ENCODE data around the gene MCHR1.

The MCHR1 gene, protein sequence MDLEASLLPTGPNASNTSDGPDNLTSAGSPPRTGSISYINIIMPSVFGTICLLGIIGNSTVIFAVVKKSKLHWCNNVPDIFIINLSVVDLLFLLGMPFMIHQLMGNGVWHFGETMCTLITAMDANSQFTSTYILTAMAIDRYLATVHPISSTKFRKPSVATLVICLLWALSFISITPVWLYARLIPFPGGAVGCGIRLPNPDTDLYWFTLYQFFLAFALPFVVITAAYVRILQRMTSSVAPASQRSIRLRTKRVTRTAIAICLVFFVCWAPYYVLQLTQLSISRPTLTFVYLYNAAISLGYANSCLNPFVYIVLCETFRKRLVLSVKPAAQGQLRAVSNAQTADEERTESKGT

DNA sequence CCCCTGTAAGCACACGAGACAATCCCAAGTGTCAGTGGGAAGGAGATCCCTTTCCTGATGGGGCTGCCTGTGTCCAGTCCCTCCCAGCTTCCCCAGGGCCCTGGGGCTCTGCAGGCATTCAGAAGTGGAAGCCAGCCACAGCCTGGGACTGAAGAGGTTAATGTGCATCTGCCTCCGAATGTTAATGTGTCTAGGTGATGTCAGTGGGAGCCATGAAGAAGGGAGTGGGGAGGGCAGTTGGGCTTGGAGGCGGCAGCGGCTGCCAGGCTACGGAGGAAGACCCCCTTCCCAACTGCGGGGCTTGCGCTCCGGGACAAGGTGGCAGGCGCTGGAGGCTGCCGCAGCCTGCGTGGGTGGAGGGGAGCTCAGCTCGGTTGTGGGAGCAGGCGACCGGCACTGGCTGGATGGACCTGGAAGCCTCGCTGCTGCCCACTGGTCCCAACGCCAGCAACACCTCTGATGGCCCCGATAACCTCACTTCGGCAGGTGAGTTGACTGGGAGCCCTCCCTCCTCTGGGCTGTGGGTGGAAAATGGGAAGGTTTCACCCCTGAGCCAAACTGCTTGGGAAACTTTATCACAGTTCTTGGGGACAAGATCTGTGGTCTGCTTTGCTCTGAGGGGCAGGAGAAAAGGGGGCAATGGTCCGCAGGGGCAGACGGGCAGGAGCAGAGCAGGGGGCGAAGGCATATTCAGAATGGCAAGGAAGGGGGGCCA is at the start of gene MCHR1:
MCHR1 (plus strand) TSS at position 236 of the 715 bp plus-strand sequence; CDS start at position 405, 169 bp downstream.
- no peak for DNase-seq (ENCODE audit: low spot score)
- Histone ChIP-seq H3K27ac (no peak within 1 kb of the TSS), H3K4me3 (peak within 1 kb of the TSS; percentile 57)
- TF ChIP-seq, protein P1, sequence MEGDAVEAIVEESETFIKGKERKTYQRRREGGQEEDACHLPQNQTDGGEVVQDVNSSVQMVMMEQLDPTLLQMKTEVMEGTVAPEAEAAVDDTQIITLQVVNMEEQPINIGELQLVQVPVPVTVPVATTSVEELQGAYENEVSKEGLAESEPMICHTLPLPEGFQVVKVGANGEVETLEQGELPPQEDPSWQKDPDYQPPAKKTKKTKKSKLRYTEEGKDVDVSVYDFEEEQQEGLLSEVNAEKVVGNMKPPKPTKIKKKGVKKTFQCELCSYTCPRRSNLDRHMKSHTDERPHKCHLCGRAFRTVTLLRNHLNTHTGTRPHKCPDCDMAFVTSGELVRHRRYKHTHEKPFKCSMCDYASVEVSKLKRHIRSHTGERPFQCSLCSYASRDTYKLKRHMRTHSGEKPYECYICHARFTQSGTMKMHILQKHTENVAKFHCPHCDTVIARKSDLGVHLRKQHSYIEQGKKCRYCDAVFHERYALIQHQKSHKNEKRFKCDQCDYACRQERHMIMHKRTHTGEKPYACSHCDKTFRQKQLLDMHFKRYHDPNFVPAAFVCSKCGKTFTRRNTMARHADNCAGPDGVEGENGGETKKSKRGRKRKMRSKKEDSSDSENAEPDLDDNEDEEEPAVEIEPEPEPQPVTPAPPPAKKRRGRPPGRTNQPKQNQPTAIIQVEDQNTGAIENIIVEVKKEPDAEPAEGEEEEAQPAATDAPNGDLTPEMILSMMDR (IDR thresholded peaks at IDR 0.05): no peak

DNA sequence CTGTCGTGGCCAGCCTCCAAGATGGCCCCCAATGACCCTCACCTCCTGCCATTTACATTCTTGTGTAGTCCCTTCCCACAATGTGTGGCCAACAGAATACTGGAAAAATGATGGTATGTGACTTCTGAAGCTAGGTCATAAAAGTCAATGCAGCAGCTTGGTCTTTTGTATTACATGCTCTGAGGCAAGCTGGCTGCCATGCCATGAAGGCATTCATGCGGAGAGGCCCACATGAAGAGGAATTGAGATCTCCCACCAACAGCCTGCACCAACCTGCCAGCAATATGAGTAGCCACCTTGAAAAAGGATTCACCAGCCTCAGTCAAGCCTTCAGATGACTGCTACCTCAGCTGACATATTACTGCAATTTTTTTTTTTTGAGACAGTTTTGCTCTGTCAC is 47.4 kb upstream of the MCHR1 start:
- TF ChIP-seq, protein P1 (IDR thresholded peaks at IDR 0.05): no peak
- H3K27ac ChIP-seq: no peak overlapping the region
- no peak overlapping the region for H3K4me3 ChIP-seq
- DNase-seq (ENCODE audit: low spot score): no peak

DNA sequence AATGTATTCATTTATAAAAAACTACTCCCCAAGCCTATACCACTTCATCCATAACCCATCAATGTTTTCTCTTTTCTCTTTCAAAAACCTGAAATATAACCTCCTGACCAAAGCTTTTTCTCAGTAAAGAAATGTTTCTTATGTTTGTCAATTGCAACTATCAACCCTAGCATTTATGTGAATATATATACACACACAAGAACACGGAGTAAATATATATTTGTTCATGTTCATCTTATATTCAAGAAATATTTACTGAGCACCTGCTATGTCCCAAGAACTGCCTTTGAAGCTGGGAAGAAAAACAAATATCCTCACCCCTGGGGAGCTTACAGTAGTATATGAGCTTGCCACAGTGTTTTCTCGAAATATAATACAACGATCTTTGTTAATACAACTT is 46.2 kb upstream of the MCHR1 start:
- TF ChIP-seq, protein P1 (IDR thresholded peaks at IDR 0.05): no peak
- no peak for DNase-seq (ENCODE audit: low spot score)
- H3K4me3 ChIP-seq: no peak overlapping the region
- H3K27ac ChIP-seq: no peak overlapping the region

DNA sequence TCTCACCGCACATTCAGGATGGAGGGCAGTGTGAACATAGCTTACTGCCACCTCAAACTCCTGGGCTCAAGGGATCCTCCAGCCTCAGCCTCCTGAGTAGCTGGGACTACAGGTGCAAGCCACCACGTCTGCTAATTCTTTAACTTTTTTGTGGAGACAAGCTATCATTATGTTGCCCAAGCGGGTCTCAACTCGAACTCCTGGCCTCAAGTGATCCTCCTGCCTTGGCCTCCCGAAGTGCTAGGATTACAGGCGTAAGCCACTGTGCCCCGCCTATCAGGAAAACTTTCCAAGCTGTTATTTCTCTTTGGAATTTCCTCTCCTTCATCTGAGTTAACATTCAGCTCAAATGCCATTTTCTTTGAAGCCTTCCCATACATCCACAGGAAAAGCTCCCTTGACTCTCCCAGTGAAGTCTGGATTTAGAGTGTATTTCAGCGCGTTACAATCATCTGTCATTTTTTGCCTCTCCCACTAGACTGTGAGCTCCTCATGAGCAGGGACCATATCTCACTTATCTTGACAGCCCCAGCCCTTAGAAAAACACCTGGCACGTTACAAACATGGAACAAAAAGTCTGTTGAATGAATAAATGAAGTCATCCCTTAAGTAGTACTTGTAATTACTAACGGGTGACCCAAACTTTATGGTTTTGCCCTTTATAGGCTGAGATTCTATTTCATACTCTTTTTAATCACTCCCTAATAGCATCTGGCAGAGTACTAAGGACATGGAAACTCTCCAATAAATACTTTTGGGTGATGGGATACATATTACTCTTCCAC is 45.0 kb upstream of the MCHR1 start:
- peak overlapping the region; percentile 19 to 98 for H3K27ac ChIP-seq
- TF ChIP-seq, protein P1 (IDR thresholded peaks at IDR 0.05): no peak
- peak overlapping the region; percentile 98 for H3K4me3 ChIP-seq
- no peak for DNase-seq (ENCODE audit: low spot score)

DNA sequence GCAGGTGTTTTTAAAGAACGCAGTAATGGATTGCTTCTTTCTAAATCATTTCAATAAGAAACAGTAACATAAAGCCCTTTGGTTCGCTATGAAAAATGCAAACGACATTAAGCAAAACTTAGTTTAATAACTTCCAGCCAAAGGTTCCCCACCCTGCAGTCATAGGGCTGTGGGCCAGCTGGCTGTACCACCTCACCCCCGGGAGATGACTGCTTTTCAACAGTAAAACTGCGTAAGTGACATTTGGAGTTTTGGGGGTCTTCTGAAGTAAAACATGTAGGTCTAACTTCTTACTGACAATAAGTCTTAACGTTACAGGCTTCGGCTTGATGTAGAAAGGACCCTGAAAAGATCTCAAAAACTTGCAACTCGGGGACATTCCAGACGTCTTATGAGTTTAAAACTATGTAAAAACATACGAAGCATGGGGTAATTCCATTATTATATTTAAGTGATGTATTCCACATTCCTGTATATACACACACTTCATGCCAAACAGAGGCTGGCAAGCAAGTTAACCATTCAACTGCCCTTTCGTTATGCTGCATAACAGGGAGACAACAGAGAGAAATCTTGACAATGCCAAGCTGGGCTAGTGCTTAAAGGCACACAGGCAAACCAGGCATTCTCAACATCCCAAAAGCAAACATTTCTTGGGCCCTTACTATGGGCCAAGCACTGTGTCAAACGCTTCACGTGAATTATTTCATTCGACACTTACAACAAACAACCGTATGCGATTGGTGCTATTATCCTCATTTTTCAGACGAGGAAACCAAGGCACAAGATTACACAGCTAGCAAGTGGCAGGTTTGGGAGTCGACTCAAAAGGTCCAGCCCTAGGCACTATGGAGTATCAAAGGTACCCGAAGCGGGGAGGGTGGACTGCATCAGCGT is 44.0 kb upstream of the MCHR1 start:
- TF ChIP-seq, protein P1 (IDR thresholded peaks at IDR 0.05): no peak
- peak overlapping the region; percentile 83 to 98 for H3K27ac ChIP-seq
- DNase-seq (ENCODE audit: low spot score): no peak
- peak overlapping the region; percentile 98 for H3K4me3 ChIP-seq

DNA sequence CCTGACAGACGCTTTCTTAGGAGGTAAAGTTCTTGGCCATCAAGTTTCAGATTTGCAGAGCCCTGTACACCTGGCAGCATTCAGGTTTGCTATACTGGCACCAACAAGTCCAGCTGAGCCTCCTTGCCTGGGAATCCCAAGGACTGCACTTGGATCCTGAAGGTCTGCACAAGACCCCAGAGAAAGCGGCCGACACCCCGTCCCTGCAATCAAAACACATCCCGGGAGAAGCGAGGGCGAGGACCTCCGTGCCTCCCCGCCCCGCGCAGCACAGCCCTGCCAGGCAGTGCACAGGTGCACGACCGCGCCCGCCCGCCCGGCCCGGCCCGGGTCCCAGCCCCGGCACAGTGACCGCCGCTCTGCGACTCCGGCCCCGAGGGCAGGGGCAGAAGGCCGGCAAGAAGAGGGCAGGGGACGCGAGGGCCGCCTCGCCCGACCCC is 43.3 kb upstream of the MCHR1 start:
- DNase-seq (ENCODE audit: low spot score): peak; percentile 80
- TF ChIP-seq, protein P1 (IDR thresholded peaks at IDR 0.05): no peak
- Histone ChIP-seq H3K4me3 (peak overlapping the region; percentile 98), H3K27ac (peak overlapping the region; percentile 83 to 98)

Measured in coronary artery (tissue), 2 donors.